DND-41 (cell line): ENCODE results near the gene POC1A.

ENCODE experiments used
- ATAC-seq: fragments of 200-7000 bp; cut with Tn5 transposase; 3 replicates; pipeline ENCODE4 v1.9.1; 2021; ENCODE audit warnings: low read depth; ENCODE audit not compliant: insufficient read depth
- DNase-seq: peaks from one replicate; pipeline ENCODE4 v3.0.0-alpha.2; 2020
- H2AFZ ChIP-seq: 2 replicates; pipeline ENCODE4 v1.6.0; 2012; ENCODE audit warnings: low read depth, low read length
- H3K27ac ChIP-seq: 2 replicates; pipeline ENCODE4 v1.5.1; 2012; ENCODE audit warnings: low read length, inconsistent platforms
- H3K27me3 ChIP-seq: fragments of 200-600 bp; sonication (generic); 2 replicates; pipeline ENCODE4 v1.6.0; 2012; ENCODE audit warnings: low read length, mild to moderate bottlenecking, inconsistent platforms; ENCODE audit not compliant: insufficient read depth, poor library complexity
- H3K36me3 ChIP-seq: 2 replicates; pipeline ENCODE4 v1.5.1; 2012; ENCODE audit warnings: low read length, inconsistent platforms; ENCODE audit not compliant: insufficient read depth
- H3K4me1 ChIP-seq: 2 replicates; pipeline ENCODE4 v1.5.1; 2012; ENCODE audit warnings: mild to moderate bottlenecking, low read length; ENCODE audit not compliant: insufficient read depth
- H3K4me2 ChIP-seq: 2 replicates; pipeline ENCODE4 v1.6.0; 2012; ENCODE audit warnings: mild to moderate bottlenecking, moderate library complexity, low read length, inconsistent platforms; ENCODE audit not compliant: insufficient read depth
- H3K4me3 ChIP-seq, 2 experiments: fragments of 200-600 bp in 1 of 2; shearing (Covaris generic) in 1 of 2; 2 replicates each; pipeline ENCODE4 v1.5.1; 2012 to 2016; ENCODE audit warnings: inconsistent platforms in 2 of 2, low read length in 2 of 2, mild to moderate bottlenecking in 2 of 2, low read depth in 1 of 2, moderate library complexity in 1 of 2
- H3K79me2 ChIP-seq: 2 replicates; pipeline ENCODE4 v1.6.0; 2012; ENCODE audit warnings: low read length, inconsistent platforms; ENCODE audit not compliant: insufficient read depth
- H3K9ac ChIP-seq: 2 replicates; pipeline ENCODE4 v1.6.0; 2012; ENCODE audit warnings: low read depth, mild to moderate bottlenecking, inconsistent platforms, low read length, moderate library complexity
- H3K9me3 ChIP-seq: 2 replicates; pipeline ENCODE4 v1.5.1; 2012; ENCODE audit warnings: low read length, moderate library complexity, mild to moderate bottlenecking, inconsistent platforms; ENCODE audit not compliant: insufficient read depth, severe bottlenecking
- H4K20me1 ChIP-seq: 2 replicates; pipeline ENCODE4 v1.6.0; 2012; ENCODE audit warnings: low read length; ENCODE audit not compliant: insufficient read depth
- CTCF ChIP-seq: IDR thresholded peaks from 2 replicates; pipeline ENCODE4 v1.5.1; 2012; ENCODE audit warnings: borderline replicate concordance, low read length, moderate library complexity, mild to moderate bottlenecking; ENCODE audit not compliant: poor library complexity, severe bottlenecking; ENCODE audit errors: extremely low read depth
- EZH2 ChIP-seq: IDR thresholded peaks from 3 replicates; pipeline ENCODE4 v1.6.1; 2012; ENCODE audit warnings: borderline replicate concordance, low read depth, mild to moderate bottlenecking, moderate library complexity, low read length, inconsistent platforms; ENCODE audit not compliant: severe bottlenecking

POC1A gene

GRCh38 chr3:52087731-52088130 is 66.5 kb downstream of the POC1A start:
- DNase-seq = no peak
- Histone ChIP-seq H4K20me1 (peaks cover 17% of the 10 kb centered on the region; the same call in 1 of the 2 replicates), H3K27me3 (no peaks in the 10 kb centered on the region), H3K9me3 (no peaks in the 10 kb centered on the region), H3K79me2 (no peaks in the 10 kb centered on the region), H3K36me3 (peaks cover 62% of the 10 kb centered on the region), H3K4me2 (no peak overlapping the region), H3K4me1 (peaks cover 8% of the 10 kb centered on the region), H3K9ac (no peak overlapping the region), H3K4me3 (no peak overlapping the region), H2AFZ (no peak overlapping the region), H3K27ac (peak overlapping the region; percentile 51)
- ATAC-seq = no peak
- TF ChIP-seq EZH2 (no peak), CTCF (no peak)

GRCh38 chr3:52086976-52087663 is 67.1 kb downstream of the POC1A start:
- H2AFZ ChIP-seq = no peak overlapping the region
- H3K27me3 ChIP-seq = no peaks in the 10 kb centered on the region
- H4K20me1 ChIP-seq = peaks cover 17% of the 10 kb centered on the region; the same call in 1 of the 2 replicates
- no peak overlapping the region for H3K4me2 ChIP-seq
- H3K36me3 ChIP-seq = peaks cover 58% of the 10 kb centered on the region
- peak; percentile 38 for DNase-seq
- TF ChIP-seq CTCF (no peak), EZH2 (no peak)
- H3K4me1 ChIP-seq = peaks cover 8% of the 10 kb centered on the region
- peak; percentile 70 for ATAC-seq
- peak overlapping the region; percentile 51 for H3K27ac ChIP-seq
- no peaks in the 10 kb centered on the region for H3K9me3 ChIP-seq
- no peak overlapping the region for H3K4me3 ChIP-seq
- no peaks in the 10 kb centered on the region for H3K79me2 ChIP-seq
- no peak overlapping the region; the same call in 1 of the 2 replicates for H3K9ac ChIP-seq

- Histone ChIP-seq H2AFZ (no peak overlapping the region), H3K79me2 (no peaks in the 10 kb centered on the region), H4K20me1 (peaks cover 17% of the 10 kb centered on the region; the same call in 1 of the 2 replicates), H3K4me2 (no peak overlapping the region), H3K27me3 (no peaks in the 10 kb centered on the region), H3K36me3 (peaks cover 56% of the 10 kb centered on the region), H3K4me3 (no peak overlapping the region), H3K9ac (no peak overlapping the region), H3K9me3 (no peaks in the 10 kb centered on the region), H3K27ac (peak overlapping the region; percentile 51; the same call in 1 of the 2 replicates), H3K4me1 (peaks cover 8% of the 10 kb centered on the region)
- TF ChIP-seq CTCF = no peak
- TF ChIP-seq EZH2 = no peak
- ATAC-seq (no peak), DNase-seq (no peak)
Observed at GRCh38 chr3:52086461-52086860, 67.8 kb downstream of the POC1A start.
